Colonic mucosa (tissue), 4 donors: ENCODE measurements around the gene CUX1. TPM values are rescaled to one million over a fixed set of nuclear protein-coding genes. Genes with fewer than 3 reads are reported as not detected.

Experiments used
- DNase-seq: peaks from one replicate; pipeline ENCODE4 v3.0.0-alpha.2; 2020
- H3K27ac ChIP-seq: fragments of 200-600 bp; one replicate; pipeline ENCODE4 v1.8.0; 2021
- H3K27me3 ChIP-seq: fragments of 200-600 bp; one replicate; pipeline ENCODE4 v1.8.0; 2021
- H3K36me3 ChIP-seq: fragments of 200-600 bp; one replicate; pipeline ENCODE4 v1.8.0; 2021
- H3K4me1 ChIP-seq: fragments of 200-600 bp; one replicate; pipeline ENCODE4 v1.8.0; 2021; ENCODE audit warnings: mild to moderate bottlenecking
- H3K4me3 ChIP-seq: fragments of 200-600 bp; one replicate; pipeline ENCODE4 v1.8.0; 2021
- H3K9ac ChIP-seq, 2 donors: one replicate each; pipeline ENCODE4 v1.7.0; 2013; ENCODE audit warnings: control low read depth in 2 of 2, low read depth in 2 of 2, low read length in 2 of 2
- H3K9me3 ChIP-seq: fragments of 200-600 bp; one replicate; pipeline ENCODE4 v1.8.0; 2021
- CTCF ChIP-seq: fragments of 200-600 bp; IDR thresholded peaks from one replicate; pipeline ENCODE4 v1.8.0; 2022; ENCODE audit warnings: antibody characterized with exemption, mild to moderate bottlenecking
- intact Hi-C: fragments of 100-400 bp; cut with DNase I; formaldehyde crosslinking; loops from one replicate; pipeline ENCODE4 v1.14.1; 2022
- total RNA-seq, 2 donors: library from RNA; stranded (reverse); fragmentation: NEBNext Ultra II Directional in 1 of 2; extraction: Animal tissue kit (Norgen Biotek cat#: 25700) in 1 of 2; gene quantifications; one replicate each; pipeline ENCODE4 v1.2.1, GENCODE V29; 2021
- donor health status: healthy.
- donor health status: DM: no; HTN: no; CAD: no.
- donor health status: DM: no; HTN: no; CAD: no.

CUX1 gene
- total RNA-seq, 2 donors from 2014 or later = 68.5 to 97.5 TPM

DNA sequence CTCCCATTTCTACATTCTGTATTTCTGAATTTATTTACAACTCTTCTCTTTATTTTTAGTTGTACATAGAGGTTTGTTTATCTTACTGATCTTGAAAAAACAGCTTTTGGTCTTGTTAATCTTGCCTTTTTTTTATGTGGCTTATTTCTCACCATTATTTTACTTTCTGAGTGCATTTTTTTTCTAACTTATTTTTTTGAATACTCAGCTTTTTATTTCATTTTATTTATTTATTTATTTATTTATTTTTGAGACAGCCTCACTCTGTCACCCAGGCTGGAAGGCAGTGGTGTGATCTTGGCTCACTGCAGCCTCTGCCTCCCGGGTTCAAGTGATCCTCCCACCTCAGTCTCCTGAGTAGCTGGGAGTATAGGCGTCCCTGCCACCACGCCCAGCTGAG, 23.9 kb downstream of the CUX1 start:
- no peak overlapping the region for H3K9ac ChIP-seq
- DNase-seq = no peak
- intact Hi-C loops = no loop called here
- H3K36me3 ChIP-seq = no peaks in the 10 kb centered on the region
- H3K4me1 ChIP-seq = no peaks in the 10 kb centered on the region
- no peaks in the 10 kb centered on the region for H3K27me3 ChIP-seq
- H3K27ac ChIP-seq = no peak overlapping the region
- no peak for TF ChIP-seq CTCF
- H3K9me3 ChIP-seq = no peaks in the 10 kb centered on the region
- H3K4me3 ChIP-seq = no peak overlapping the region

DNA sequence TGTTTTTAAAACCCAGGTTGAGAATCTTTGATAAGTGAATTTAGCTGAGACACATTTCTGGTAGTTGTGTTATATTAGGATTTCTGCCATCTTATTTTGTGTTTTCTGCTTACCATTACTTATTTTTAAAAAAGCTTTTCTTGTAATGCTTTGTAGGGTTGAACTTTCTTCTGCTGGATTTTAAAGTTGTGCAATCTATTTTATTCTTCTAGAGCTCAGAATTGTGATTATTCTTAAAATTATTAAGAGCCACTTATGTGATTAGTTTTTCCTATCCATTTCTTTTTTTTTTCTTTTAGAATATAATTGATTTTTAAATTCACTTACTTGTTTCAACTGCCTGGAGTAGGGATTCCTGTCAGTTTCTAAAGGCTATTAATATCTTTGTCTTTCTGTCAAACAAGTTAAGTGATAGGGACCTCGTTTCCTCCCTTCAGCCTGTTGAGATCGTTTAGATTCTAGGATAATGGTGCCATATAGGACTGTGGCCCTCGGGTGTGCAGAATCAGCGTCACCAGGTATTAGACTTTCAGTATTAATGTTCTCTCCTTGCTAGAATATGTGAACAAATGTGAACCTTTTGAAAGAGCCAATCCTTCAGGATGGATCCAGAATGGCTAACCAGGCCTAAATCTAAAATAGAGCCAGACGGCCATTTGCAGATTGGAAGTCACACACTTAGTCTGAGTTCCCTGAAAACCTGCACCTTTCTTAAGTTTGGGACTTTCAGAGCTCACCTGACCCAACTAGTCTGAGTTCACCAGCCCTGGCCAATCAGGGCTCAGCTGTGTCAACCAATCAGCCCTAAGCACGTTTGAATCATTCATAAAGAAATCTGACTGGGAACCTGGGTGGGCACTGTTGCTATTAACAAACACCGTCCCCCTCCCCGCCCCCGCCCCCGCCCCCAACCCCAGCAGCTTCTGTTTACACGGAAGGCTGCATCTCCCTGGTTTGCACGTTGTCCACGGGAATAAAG, 26.2 kb downstream of the CUX1 start:
- H3K36me3 ChIP-seq = no peaks in the 10 kb centered on the region
- H3K27ac ChIP-seq = no peak overlapping the region
- DNase-seq = no peak
- no peak overlapping the region for H3K4me3 ChIP-seq
- H3K9ac ChIP-seq = no peak overlapping the region
- no peak for TF ChIP-seq CTCF
- no peaks in the 10 kb centered on the region for H3K4me1 ChIP-seq
- H3K9me3 ChIP-seq = peaks cover 5% of the 10 kb centered on the region
- no peaks in the 10 kb centered on the region for H3K27me3 ChIP-seq
- intact Hi-C loops = no loop called here

DNA sequence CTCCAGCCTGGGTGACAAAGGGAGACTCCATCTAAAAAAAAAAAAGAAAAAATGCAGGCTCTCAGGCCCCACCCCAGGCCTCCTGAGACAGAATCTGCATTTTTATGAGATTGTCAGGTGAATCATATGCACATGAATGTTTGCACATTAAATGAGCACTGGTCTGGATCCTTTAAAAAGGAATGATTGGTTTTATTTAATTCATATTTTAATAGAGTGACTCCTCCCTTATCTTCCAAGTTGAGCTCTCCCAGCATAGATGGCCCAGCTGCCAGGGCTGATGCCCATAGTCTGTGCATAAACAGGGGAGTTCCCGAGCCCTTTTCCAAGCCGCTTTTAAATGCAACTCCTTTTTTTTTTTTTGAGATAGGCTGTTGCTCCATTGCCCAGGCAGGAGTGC, 28.5 kb downstream of the CUX1 start:
- Histone ChIP-seq H3K36me3 (no peaks in the 10 kb centered on the region), H3K27ac (no peak overlapping the region), H3K9me3 (peaks cover 5% of the 10 kb centered on the region), H3K27me3 (no peaks in the 10 kb centered on the region), H3K4me1 (no peaks in the 10 kb centered on the region), H3K4me3 (no peak overlapping the region), H3K9ac (no peak overlapping the region)
- intact Hi-C loops = no loop called here
- DNase-seq = no peak
- no peak for TF ChIP-seq CTCF

DNA sequence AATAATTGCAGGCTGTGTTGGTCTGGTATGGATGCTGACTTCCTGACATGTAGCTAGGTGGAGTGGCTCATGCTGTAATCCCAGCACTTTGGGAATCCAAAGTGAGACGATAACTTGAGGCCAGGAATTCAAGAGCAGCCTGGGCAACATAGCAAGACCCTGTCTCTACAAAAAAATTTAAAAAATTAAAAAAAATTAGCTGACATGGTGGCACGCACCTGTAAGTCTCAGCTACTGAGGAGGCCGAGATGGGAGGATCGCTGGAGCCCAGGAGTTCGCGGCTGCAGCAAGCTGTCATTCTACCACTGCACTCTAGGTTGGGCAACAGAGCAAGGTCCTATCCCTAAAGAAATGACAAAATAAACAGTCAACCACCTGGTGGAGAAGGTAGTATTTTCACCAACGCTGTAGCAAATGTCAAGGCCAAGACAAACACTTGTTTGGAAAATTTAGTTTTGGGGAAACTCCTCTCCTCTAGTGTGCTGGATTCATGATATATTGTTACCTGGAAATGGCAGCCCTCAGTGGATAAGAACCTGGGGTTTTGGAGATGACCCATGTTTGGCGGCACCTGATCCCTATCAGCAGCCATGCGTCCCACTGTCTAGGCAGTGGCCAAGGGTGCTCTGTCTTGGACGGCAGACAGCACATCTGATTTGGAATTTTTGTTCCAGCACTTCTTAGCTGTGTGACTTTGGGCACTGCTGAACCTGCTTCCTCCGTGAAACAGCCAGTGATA, 29.5 kb downstream of the CUX1 start:
- intact Hi-C loops = no loop called here

More for the DNA sequence above, 29.5 kb downstream of the CUX1 start:
- no peak overlapping the region for H3K4me3 ChIP-seq
- DNase-seq = no peak
- no peaks in the 10 kb centered on the region for H3K27me3 ChIP-seq
- no peak for TF ChIP-seq CTCF
- no peak overlapping the region for H3K9ac ChIP-seq
- H3K36me3 ChIP-seq = no peaks in the 10 kb centered on the region
- no peak overlapping the region for H3K27ac ChIP-seq
- no peaks in the 10 kb centered on the region for H3K4me1 ChIP-seq
- H3K9me3 ChIP-seq = peaks cover 5% of the 10 kb centered on the region
